DMS53 treated with DMSO at 0.1 percent for 48 hours (cell line): ENCODE data around the gene PWWP3B.
"Not testable (repeated sequence)": the region's sequence is repeated elsewhere in the genome, so short reads cannot be mapped to it uniquely, and the experiment has no call there.

Experiments
- DNase-seq: peaks from one replicate; lab custom pipeline; 2025; ENCODE audit not compliant: unreplicated experiment; lab: John Stamatoyannopoulos, UW

The PWWP3B gene

GRCh38 chrX:106168107-106168506 is at the start of gene PWWP3B:
TSS of gene PWWP3B (plus strand) at chrX:106168305. CDS start at chrX:106205433, 37,128 bp downstream.
- DNase-seq: peak; percentile 58

DNA sequence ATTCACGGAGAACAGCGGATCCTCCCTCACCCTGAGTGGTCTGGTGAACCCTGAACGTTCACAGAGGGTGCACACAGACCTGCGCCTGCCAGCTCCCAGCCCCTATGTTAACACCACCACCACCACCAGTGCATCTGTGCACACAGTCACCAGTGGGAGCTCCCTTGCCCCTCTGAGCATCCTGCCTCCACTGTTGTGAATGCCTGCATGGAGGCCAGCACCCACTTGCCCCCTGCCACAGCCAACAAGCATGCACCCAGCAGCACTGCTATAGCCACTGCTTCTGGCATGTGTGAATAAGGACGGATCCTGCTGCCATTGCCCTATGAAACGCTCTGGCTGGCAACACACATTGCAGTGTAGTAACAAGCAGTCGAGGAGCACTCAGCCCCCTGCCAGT is 29.1 kb upstream of the PWWP3B start:
- no peak for DNase-seq

DNA sequence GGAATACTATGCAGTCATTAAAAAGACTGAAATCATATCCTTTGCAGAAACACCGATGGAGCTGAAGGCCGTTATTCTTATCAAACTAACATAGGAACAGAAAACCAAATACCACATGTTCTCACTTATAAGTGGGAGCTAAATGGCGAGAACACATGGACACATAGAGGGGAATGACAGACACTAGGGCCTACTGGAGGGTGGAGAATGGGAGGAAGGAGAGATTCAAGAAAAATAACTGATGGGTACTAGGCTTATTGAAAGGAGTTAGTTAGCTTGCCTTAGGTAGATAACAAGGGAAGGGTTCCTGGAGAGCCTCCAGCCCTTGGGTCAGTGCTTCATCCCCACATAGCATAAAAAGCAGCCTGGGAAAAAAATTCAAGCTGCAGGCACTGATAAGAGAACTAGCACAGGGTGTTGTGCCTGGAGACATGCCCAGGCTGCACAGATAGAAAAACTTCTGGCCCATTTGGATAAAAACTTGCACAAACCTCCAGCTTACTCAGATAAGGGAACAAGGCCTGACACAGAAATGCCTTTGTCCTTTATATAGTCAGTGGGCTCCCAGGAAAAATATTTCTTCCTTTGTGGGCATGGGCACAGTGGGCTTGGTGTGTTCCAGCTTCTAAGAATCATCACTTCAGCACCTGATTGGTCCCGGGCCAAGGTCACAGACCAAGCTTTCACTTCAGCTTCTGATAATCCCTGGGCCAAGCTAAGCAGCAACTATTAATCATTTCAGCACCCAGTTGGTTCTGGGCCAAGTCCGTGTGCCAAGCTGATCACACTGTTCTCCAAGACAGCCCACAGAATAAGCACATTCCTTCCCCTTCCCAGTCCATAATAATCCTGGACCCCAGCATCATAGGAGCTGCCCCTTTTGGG is 23.1 kb upstream of the PWWP3B start:
- DNase-seq: no peak

DNA sequence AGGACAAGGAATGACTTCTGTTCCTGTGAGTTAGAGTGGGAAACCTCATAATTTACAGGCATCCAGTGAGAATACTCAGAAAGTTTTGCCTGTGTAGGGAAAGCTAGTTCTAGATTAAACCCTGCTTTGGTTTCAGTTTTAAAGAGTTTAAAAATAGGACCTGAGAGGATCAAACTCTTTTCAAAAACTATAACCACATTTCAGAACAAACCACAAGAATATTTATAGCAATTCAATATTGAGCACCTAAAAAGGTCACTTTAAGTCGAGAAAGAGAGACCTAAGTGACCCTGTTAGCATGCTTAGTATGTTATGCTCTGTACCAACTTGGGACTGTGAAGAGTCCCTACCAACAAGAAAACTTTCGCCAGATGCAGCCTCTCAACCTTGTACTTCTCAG is 17.4 kb upstream of the PWWP3B start:
- no peak for DNase-seq

- peak; percentile 7 for DNase-seq
Observed at GRCh38 chrX:106159861-106160282, 8.2 kb upstream of the PWWP3B start.

DNA sequence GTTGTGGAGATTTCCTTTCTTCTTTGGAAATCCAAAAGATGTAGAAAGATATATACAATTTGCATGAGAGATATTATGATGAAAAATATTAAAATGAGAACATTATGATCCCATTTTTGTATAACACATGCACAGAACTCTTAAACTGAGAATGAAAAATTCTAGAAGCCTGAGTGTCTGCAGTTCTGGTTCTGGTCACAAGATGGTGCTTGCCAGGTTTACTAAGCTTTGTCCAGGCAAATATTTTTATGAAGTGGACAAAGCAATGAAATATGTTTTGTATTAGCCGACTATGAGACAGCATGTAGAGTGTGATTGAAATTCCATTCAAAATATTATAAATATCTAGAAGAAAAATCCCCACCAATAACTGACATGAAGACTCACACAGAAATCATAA is 2.2 kb downstream of the PWWP3B start:
- DNase-seq: peak; percentile 1

DNA sequence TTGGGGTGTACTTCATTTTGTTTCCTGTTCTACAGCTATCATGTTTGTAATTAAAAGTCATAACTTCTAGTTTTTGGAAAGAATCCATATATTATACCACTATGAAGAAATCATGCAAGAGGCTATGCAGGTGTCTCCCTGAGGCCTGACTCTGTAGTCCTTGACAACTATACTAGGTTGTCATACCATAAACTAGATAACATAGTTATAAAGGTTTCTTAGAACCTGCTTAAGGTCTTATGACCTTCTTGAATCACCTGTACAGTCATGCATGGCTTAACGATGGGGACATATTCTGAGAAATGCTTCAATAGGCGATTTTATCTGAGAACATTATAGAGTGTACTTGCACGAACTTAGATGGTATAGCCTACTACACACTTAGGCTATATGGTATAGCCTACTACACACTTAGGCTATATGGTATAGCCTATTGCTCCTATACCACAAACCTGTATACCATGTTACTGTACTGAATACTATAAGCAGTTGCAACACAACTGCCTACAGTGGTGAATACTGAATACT is 3.3 kb downstream of the PWWP3B start:
- no peak for DNase-seq

- peak; percentile 38 for DNase-seq
Observed at GRCh38 chrX:106177106-106177981, 9.2 kb downstream of the PWWP3B start.

GRCh38 chrX:106177982-106178321 is 9.8 kb downstream of the PWWP3B start:
- DNase-seq: no peak

GRCh38 chrX:106178826-106179225 is 10.7 kb downstream of the PWWP3B start:
- DNase-seq: no peak

DNA sequence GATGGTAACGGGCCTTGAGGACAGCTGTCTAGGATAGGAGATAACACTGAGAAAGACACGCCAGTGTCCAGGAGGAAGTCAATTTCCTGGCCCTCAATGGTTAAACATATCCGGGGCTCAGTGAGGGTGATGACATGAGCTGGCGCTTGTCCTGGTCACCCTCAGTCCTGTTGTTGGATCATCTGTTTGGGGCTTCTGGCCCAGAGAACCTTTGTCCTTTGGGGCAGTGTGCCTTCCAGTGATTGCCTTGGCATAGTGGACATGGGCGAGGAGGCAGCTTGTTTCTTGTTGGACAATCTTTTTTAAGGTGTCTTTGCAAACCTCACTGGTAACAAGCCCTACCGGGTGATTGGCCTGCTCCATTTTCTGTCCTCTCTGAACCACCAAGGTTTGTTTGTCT is 15.6 kb downstream of the PWWP3B start:
- not testable (repeated sequence) for DNase-seq

GRCh38 chrX:106201502-106202178 is 33.5 kb downstream of the PWWP3B start:
- DNase-seq: no peak

GRCh38 chrX:106203315-106203714 is 35.2 kb downstream of the PWWP3B start:
- no peak for DNase-seq

DNA sequence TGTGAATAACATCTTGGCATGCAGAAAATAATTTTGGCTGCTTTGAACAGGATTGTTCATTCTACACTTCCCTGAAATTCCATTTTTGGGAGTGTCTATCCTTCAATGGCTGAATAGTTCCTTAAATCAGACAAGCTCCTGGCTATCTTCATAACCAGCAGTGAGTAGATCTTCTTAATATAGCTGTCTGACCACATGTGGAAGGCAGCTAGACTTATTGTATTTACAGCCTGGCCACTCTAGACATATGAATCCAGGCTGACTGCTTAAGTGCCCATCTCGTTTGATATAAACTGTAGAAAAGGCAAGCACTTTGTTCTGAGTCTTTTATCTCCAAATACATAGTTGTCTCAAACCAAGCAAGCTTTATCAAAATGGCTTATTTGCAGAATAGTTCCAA is 40.0 kb downstream of the PWWP3B start:
- DNase-seq: no peak
